ENCODE results near the gene GALK2. TPM values are rescaled to one million over a fixed set of nuclear protein-coding genes. Genes with fewer than 3 reads are reported as not detected.

Gene GALK2
- total and polyA plus RNA-seq, 2 donors (not counting 1 experiment from before 2014, with no cell fraction given), result 11.2 to 23.1 TPM

DNA sequence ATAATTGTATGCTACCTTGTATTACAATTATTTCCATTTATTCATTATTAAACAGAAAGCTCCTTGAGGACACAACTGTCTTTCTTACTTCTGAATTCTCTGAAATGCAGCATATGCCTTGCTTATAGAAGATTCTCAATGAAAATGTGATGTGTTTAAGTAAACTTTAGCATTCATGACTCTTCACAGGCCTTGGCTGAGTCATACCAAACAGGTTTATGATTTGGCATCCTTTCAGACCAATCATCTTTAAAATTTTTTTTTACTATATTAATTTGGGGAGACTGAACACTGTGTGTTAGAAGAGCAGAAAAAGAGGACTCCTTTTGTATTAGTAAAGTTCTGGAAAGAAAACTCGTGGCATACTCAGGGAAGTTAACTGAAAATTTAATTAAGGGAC lies 6.4 kb upstream of the GALK2 start:
- H3K9ac ChIP-seq (ENCODE audit: low read length), result no peak overlapping the region
- WGBS (ENCODE audit: insufficient coverage), result no CpG with 5 or more reads among the region's 1 CpG
- ATAC-seq (ENCODE audit: low read depth) (no peak), DNase-seq (no peak)
- no peak overlapping the region for H3K4me3 ChIP-seq (ENCODE audit: control extremely low read depth in 1 of 5, extremely low read depth in 1 of 5, insufficient read depth in 1 of 5, low read depth in 2 of 5, low read length in 4 of 5)
- H3K27ac ChIP-seq (ENCODE audit: low read length in 2 of 2), result no peak overlapping the region
- no peak overlapping the region for H3K4me2 ChIP-seq (replicated peaks; ENCODE audit: low read depth, low read length, poor library complexity, severe bottlenecking)
- H3K36me3 ChIP-seq (replicated peaks in 1 of 2; ENCODE audit: control extremely low read depth in 1 of 2, control insufficient read depth in 1 of 2, extremely low read depth in 1 of 2, insufficient read depth in 2 of 2, low read length in 1 of 2), result no peaks in the 10 kb centered on the region
- no peak overlapping the region for H3K4me3 Mint-ChIP-seq
- no peaks in the 10 kb centered on the region for H3K9me3 ChIP-seq (ENCODE audit: control extremely low read depth in 1 of 3, control insufficient read depth in 2 of 3, insufficient read depth in 1 of 3, low read length in 2 of 3)
- ChIA-PET CTCF (no interaction called here), POLR2A (no interaction called here)
- no peaks in the 10 kb centered on the region for H4K20me1 ChIP-seq (ENCODE audit: control insufficient read depth, insufficient read depth, low read length, poor library complexity, severe bottlenecking)
- intact Hi-C loops (cut with micrococcal nuclease), result no loop called here
- peaks cover 11% of the 10 kb centered on the region for H3K79me2 ChIP-seq (ENCODE audit: control insufficient read depth, insufficient read depth, low read length)
- no peaks in the 10 kb centered on the region for H3K27me3 Mint-ChIP-seq
- no peaks in the 10 kb centered on the region for H3K9me3 Mint-ChIP-seq (ENCODE audit: insufficient read depth)
- H3K27me3 ChIP-seq (replicated peaks in 1 of 4; ENCODE audit: control extremely low read depth in 1 of 4, control insufficient read depth in 3 of 4, insufficient read depth in 4 of 4, low read length in 3 of 4), result no peaks in the 10 kb centered on the region
- TF ChIP-seq EZH2 (IDR thresholded peaks at IDR 0.05; ENCODE audit: borderline replicate concordance, insufficient read depth, low read depth, low read length, poor library complexity, severe bottlenecking), result no peak
- TF ChIP-seq, protein P1, sequence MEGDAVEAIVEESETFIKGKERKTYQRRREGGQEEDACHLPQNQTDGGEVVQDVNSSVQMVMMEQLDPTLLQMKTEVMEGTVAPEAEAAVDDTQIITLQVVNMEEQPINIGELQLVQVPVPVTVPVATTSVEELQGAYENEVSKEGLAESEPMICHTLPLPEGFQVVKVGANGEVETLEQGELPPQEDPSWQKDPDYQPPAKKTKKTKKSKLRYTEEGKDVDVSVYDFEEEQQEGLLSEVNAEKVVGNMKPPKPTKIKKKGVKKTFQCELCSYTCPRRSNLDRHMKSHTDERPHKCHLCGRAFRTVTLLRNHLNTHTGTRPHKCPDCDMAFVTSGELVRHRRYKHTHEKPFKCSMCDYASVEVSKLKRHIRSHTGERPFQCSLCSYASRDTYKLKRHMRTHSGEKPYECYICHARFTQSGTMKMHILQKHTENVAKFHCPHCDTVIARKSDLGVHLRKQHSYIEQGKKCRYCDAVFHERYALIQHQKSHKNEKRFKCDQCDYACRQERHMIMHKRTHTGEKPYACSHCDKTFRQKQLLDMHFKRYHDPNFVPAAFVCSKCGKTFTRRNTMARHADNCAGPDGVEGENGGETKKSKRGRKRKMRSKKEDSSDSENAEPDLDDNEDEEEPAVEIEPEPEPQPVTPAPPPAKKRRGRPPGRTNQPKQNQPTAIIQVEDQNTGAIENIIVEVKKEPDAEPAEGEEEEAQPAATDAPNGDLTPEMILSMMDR (IDR thresholded peaks at IDR 0.05), result no peak
- H2AFZ ChIP-seq (ENCODE audit: insufficient read depth, low read depth, low read length, poor library complexity, severe bottlenecking), result no peak overlapping the region
- no peak overlapping the region for H3K27ac Mint-ChIP-seq
- no peaks in the 10 kb centered on the region for H3K4me1 Mint-ChIP-seq
- no peaks in the 10 kb centered on the region for H3K4me1 ChIP-seq (ENCODE audit: control insufficient read depth in 2 of 2, insufficient read depth in 2 of 2, low read length in 2 of 2)

DNA sequence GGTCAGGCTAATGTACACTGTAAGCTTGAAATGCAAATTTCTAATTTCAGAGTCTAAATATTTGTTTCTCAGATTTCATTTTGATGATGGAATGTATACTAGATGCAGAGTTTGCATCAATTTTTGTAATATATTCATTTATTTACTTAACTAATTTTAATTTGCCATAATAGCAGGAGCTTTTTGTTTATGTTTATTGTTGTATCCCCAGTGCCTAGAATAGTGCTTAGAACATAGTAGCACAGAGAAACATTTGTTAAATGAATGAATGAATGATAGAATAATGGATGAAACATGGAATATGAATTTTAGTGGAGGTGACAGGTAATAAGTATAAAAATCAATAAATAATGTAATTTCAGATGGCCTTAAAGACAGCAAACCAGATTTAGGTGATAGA lies 5.2 kb upstream of the GALK2 start:
- Histone ChIP-seq H3K4me1 (ENCODE audit: control insufficient read depth in 2 of 2, insufficient read depth in 2 of 2, low read length in 2 of 2) (no peaks in the 10 kb centered on the region), H3K4me2 (replicated peaks; ENCODE audit: low read depth, low read length, poor library complexity, severe bottlenecking) (no peak overlapping the region), H3K27me3 (replicated peaks in 1 of 4; ENCODE audit: control extremely low read depth in 1 of 4, control insufficient read depth in 3 of 4, insufficient read depth in 4 of 4, low read length in 3 of 4) (no peaks in the 10 kb centered on the region), H3K9me3 (ENCODE audit: control extremely low read depth in 1 of 3, control insufficient read depth in 2 of 3, insufficient read depth in 1 of 3, low read length in 2 of 3) (no peaks in the 10 kb centered on the region), H3K4me3 (ENCODE audit: control extremely low read depth in 1 of 5, extremely low read depth in 1 of 5, insufficient read depth in 1 of 5, low read depth in 2 of 5, low read length in 4 of 5) (no peak overlapping the region), H2AFZ (ENCODE audit: insufficient read depth, low read depth, low read length, poor library complexity, severe bottlenecking) (no peak overlapping the region), H3K79me2 (ENCODE audit: control insufficient read depth, insufficient read depth, low read length) (peaks cover 5% of the 10 kb centered on the region), H4K20me1 (ENCODE audit: control insufficient read depth, insufficient read depth, low read length, poor library complexity, severe bottlenecking) (no peaks in the 10 kb centered on the region), H3K27ac (ENCODE audit: low read length in 2 of 2) (no peak overlapping the region), H3K9ac (ENCODE audit: low read length) (no peak overlapping the region), H3K36me3 (replicated peaks in 1 of 2; ENCODE audit: control extremely low read depth in 1 of 2, control insufficient read depth in 1 of 2, extremely low read depth in 1 of 2, insufficient read depth in 2 of 2, low read length in 1 of 2) (no peaks in the 10 kb centered on the region)
- CTCF ChIA-PET, result no interaction called here
- H3K4me1 Mint-ChIP-seq, result peaks cover 5% of the 10 kb centered on the region
- H3K27ac Mint-ChIP-seq, result no peak overlapping the region
- no peak for TF ChIP-seq EZH2 (IDR thresholded peaks at IDR 0.05; ENCODE audit: borderline replicate concordance, insufficient read depth, low read depth, low read length, poor library complexity, severe bottlenecking)
- TF ChIP-seq, protein P1 (IDR thresholded peaks at IDR 0.05), result no peak
- ATAC-seq (ENCODE audit: low read depth) (no peak), DNase-seq (no peak)
- H3K27me3 Mint-ChIP-seq, result no peaks in the 10 kb centered on the region
- no peak overlapping the region for H3K4me3 Mint-ChIP-seq
- no peaks in the 10 kb centered on the region for H3K9me3 Mint-ChIP-seq (ENCODE audit: insufficient read depth)
- POLR2A ChIA-PET, result no interaction called here
- intact Hi-C loops (cut with micrococcal nuclease), result no loop called here
